Liver (tissue), 10 donors: ENCODE data around the gene GPC1. TPM values are rescaled to one million over a fixed set of nuclear protein-coding genes. Genes with fewer than 3 reads are reported as not detected.

Experiments used
- DNase-seq: peaks from one replicate; pipeline ENCODE4 v3.0.0-alpha.2; 2017; ENCODE audit warnings: low spot score
- H3K27ac ChIP-seq, 2 donors: one replicate each; pipeline ENCODE4 v1.7.0; 2013; ENCODE audit warnings: inconsistent platforms in 2 of 2, low read length in 2 of 2, control low read depth in 1 of 2, low read depth in 1 of 2, mild to moderate bottlenecking in 1 of 2
- H3K27me3 ChIP-seq, 4 donors: one replicate each; pipeline versions ENCODE4 v1.6.1 to v1.7.0; 2013; ENCODE audit warnings: low read length in 3 of 4, inconsistent platforms in 1 of 4, mild to moderate bottlenecking in 1 of 4, moderate library complexity in 1 of 4; ENCODE audit not compliant: control insufficient read depth in 4 of 4, insufficient read depth in 4 of 4
- H3K36me3 ChIP-seq, 4 donors: one replicate each; pipeline versions ENCODE4 v1.6.1 to v1.7.0; 2013; ENCODE audit warnings: low read length in 3 of 4, mild to moderate bottlenecking in 3 of 4, low read depth in 1 of 4, moderate library complexity in 1 of 4; ENCODE audit not compliant: control insufficient read depth in 4 of 4, insufficient read depth in 3 of 4
- H3K4me1 ChIP-seq, 4 donors: one replicate each; pipeline versions ENCODE4 v1.6.1 to v1.7.0; 2013; ENCODE audit warnings: low read length in 3 of 4, mild to moderate bottlenecking in 3 of 4, moderate library complexity in 1 of 4; ENCODE audit not compliant: control insufficient read depth in 4 of 4, insufficient read depth in 4 of 4
- H3K4me3 ChIP-seq, 3 donors: one replicate each; pipeline versions ENCODE4 v1.6.1 to v1.7.0; 2013; ENCODE audit warnings: low read length in 3 of 3, control low read depth in 1 of 3, low read depth in 1 of 3, mild to moderate bottlenecking in 1 of 3
- H3K9ac ChIP-seq, 2 donors: one replicate each; pipeline ENCODE4 v1.7.0; 2013; ENCODE audit warnings: low read length in 2 of 2, mild to moderate bottlenecking in 2 of 2, moderate library complexity in 2 of 2, control low read depth in 1 of 2, low read depth in 1 of 2
- H3K9me3 ChIP-seq, 4 donors: one replicate each; pipeline versions ENCODE4 v1.6.1 to v1.7.0; 2013; ENCODE audit warnings: low read length in 3 of 4; ENCODE audit not compliant: control insufficient read depth in 4 of 4
- EGR1 ChIP-seq, 2 donors: IDR thresholded peaks; 2 replicates each; pipeline ENCODE4 v1.6.1; 2016 to 2018; ENCODE audit warnings: antibody characterized with exemption in 2 of 2, low read depth in 2 of 2
- FOXA2 ChIP-seq: IDR thresholded peaks from 2 replicates; pipeline ENCODE4 v1.6.1; 2016; ENCODE audit warnings: antibody characterized with exemption
- GABPA ChIP-seq, 2 donors: IDR thresholded peaks in 1 of 2; conservative IDR thresholded peaks in 1 of 2; 2 replicates each; pipeline ENCODE4 v1.6.1; 2016; ENCODE audit warnings: antibody characterized with exemption in 2 of 2, mild to moderate bottlenecking in 1 of 2, moderate library complexity in 1 of 2
- HNF4A ChIP-seq, 2 donors: conservative IDR thresholded peaks; 2 replicates each; pipeline ENCODE4 v1.6.1; 2016; ENCODE audit warnings: antibody characterized with exemption in 2 of 2, mild to moderate bottlenecking in 2 of 2
- JUND ChIP-seq, 2 donors: IDR thresholded peaks; 2 replicates each; pipeline ENCODE4 v1.6.1; 2016; ENCODE audit warnings: antibody characterized with exemption in 2 of 2
- TAF1 ChIP-seq: conservative IDR thresholded peaks from 2 replicates; pipeline ENCODE4 v1.6.1; 2016; ENCODE audit warnings: antibody characterized with exemption, mild to moderate bottlenecking
- WGBS: extraction: QIAGEN DNeasy Blood & Tissue Kit; methylation state at CpG from one replicate; pipeline ENCODE4 v1.1.7; 2013; 5-methylcytosine and 5-hydroxymethylcytosine counted together
- polyA plus RNA-seq, 2 donors: library from polyadenylated mRNA; stranded (reverse) in 1 of 2; unstranded in 1 of 2; fragments of 200-250 nt in 1 of 2; fragments of >200 nt in 1 of 2; fragmentation: Nextera tagmentation in 1 of 2; extraction: Ambion mirVana in 1 of 2; gene quantifications; one replicate each; pipeline versions ENCODE4 v1.2.1 to v1.2.3, GENCODE V29; 2013 to 2015
- small RNA-seq: library from RNA; depleted of rRNA; stranded (forward); fragments of <200 nt; gene quantifications from one replicate; pipeline ENCODE3, GENCODE V24; 2014
- total RNA-seq, 2 donors: library from RNA; depleted of rRNA; stranded (reverse); fragments of >200 nt; gene quantifications; one replicate each; pipeline ENCODE4 v1.2.3, GENCODE V29; 2014
- TF ChIP-seq, protein P1 (sequence below): IDR thresholded peaks from 2 replicates; pipeline ENCODE4 v1.6.1; 2016; ENCODE audit warnings: antibody characterized with exemption
- donor health status: healthy.
- donor health status: healthy.
- donor health status: healthy.
- donor health status: healthy.
- donor health status: healthy.

Gene GPC1
- total and polyA plus RNA-seq, 4 donors: 3.2 to 41.0 (median 9.1) TPM

DNA sequence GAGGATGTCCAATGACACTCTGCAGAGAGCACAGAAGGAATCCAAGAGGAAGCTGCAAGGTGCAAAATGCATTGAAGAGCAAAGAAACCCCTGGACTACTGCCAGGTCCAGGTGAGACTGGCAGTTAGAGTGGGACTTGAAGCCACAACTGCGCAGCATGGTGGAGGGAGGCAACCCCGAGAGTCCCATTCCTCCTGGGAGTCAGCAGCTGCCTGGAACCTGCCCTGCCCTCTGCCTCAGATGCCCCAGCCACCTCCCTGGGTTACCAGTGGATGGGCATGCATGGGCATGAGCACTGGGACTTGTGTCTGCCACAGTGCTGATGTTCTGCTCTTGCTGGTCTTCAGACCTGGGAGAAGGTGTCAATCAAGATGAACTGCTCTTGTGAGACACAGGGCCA lies 79.2 kb downstream of the GPC1 start:
- H3K4me3 ChIP-seq: no peak overlapping the region
- H3K36me3 ChIP-seq: peaks cover 0 to 6% (median 2%) of the 10 kb centered on the region in 4 donors
- H3K27ac ChIP-seq: no peak overlapping the region
- no peak overlapping the region for H3K9ac ChIP-seq
- TF ChIP-seq, protein P1, sequence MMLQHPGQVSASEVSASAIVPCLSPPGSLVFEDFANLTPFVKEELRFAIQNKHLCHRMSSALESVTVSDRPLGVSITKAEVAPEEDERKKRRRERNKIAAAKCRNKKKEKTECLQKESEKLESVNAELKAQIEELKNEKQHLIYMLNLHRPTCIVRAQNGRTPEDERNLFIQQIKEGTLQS: no peak
- TF ChIP-seq JUND (IDR thresholded peaks at IDR 0.05) (no peak), FOXA2 (no peak), HNF4A (conservative IDR thresholded peaks at IDR 0.05) (no peak), EGR1 (IDR thresholded peaks at IDR 0.05; ENCODE audit: low read depth in 2 of 2) (no peak), GABPA (IDR thresholded peaks at IDR 0.05 in 1 of 2, conservative IDR thresholded peaks at IDR 0.05 in 1 of 2) (no peak)
- WGBS: 97% methylated on average over 2 of the region's 2 CpGs
- no peaks in the 10 kb centered on the region for H3K9me3 ChIP-seq
- peaks cover 0 to 2% (median 0%) of the 10 kb centered on the region in 4 donors for H3K4me1 ChIP-seq
- no peaks in the 10 kb centered on the region for H3K27me3 ChIP-seq
- peak; percentile 28 for DNase-seq

DNA sequence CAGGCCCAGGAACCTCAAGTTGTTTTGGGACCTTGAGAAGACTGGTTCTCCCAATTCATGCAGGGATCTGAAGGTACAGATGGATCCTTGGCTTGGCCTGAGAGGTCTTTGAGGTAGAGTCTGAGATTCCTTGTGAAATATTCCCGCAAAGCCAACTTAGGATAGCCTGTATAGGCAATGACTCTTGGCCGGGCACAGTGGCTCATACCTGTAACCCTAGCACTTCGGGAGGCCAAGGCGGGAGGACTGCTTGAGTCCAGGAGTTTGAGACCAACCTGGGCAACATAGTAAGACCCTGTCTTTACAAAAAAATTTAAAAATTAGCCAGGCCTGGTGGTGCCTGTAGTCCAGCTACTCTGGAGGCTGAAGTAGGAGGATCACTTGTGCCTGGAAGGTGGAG lies 81.9 kb downstream of the GPC1 start:
- H3K4me1 ChIP-seq: peaks cover 0 to 2% (median 0%) of the 10 kb centered on the region in 4 donors
- DNase-seq: no peak
- H3K27ac ChIP-seq: no peak overlapping the region
- peaks cover 0 to 4% (median under 1%) of the 10 kb centered on the region in 4 donors for H3K36me3 ChIP-seq
- no peak for TF ChIP-seq EGR1 (IDR thresholded peaks at IDR 0.05; ENCODE audit: low read depth in 2 of 2)
- no peak for TF ChIP-seq TAF1
- H3K9ac ChIP-seq: no peak overlapping the region
- H3K27me3 ChIP-seq: no peaks in the 10 kb centered on the region
- 99% methylated on average over 4 of the region's 4 CpGs for WGBS
- no peak overlapping the region for H3K4me3 ChIP-seq
- H3K9me3 ChIP-seq: no peaks in the 10 kb centered on the region

Small RNA genes within 50 kb of the gene (small RNA-seq; reads per million reads assigned to genes)
- 1.9 reads per million, percentile 87 among the genes with 10 or more reads in this experiment for gene MIR149

Other genes with a start within 250 kb of the GPC1 start
- 10 to 100 TPM in 1 of 2 donors, 1 to 10 TPM in 1; 5.4 to 12.8 TPM for gene ANKMY1, start 122.3 kb downstream of the GPC1 start, total RNA-seq
- 1 to 10 TPM; 2.5 to 3.0 TPM for gene ANKMY1, start 122.3 kb downstream of the GPC1 start, polyA plus RNA-seq
- 1 to 10 TPM; 1.9 to 3.5 TPM for gene DUSP28, start 124.7 kb downstream of the GPC1 start, total RNA-seq
- 1 to 10 TPM; 2.4 to 4.1 TPM for gene DUSP28, start 124.7 kb downstream of the GPC1 start, polyA plus RNA-seq
- 10 to 100 TPM; 26.1 to 32.8 TPM for gene RNPEPL1, start 132.8 kb downstream of the GPC1 start, total RNA-seq
- gene RNPEPL1, start 132.8 kb downstream of the GPC1 start, polyA plus RNA-seq: 10 to 100 TPM; 24.8 to 43.9 TPM
- gene CAPN10, start 151.1 kb downstream of the GPC1 start, total RNA-seq: 10 to 100 TPM in 1 of 2 donors, 1 to 10 TPM in 1; 5.3 to 11.3 TPM
- 1 to 10 TPM; 4.8 to 7.6 TPM for gene CAPN10, start 151.1 kb downstream of the GPC1 start, polyA plus RNA-seq
- 1 to 10 TPM in 1 of 2 donors, under 1 TPM in 1; 0.50 to 2.4 TPM for gene GPR35, start 189.8 kb downstream of the GPC1 start, total RNA-seq
- gene GPR35, start 189.8 kb downstream of the GPC1 start, polyA plus RNA-seq: under 1 TPM; 0.30 to 0.38 TPM
- not detected for gene AQP12B, start 247.2 kb downstream of the GPC1 start, total RNA-seq
- gene AQP12B, start 247.2 kb downstream of the GPC1 start, polyA plus RNA-seq: not detected